GM18873 (cell line): ENCODE results near the gene ASIC3.
"Not testable (repeated sequence)": the region's sequence is repeated elsewhere in the genome, so short reads cannot be mapped to it uniquely, and the experiment has no call there.

Experiments used
- ATAC-seq: cut with Tn5 transposase; IDR thresholded peaks from one replicate; pipeline ENCODE4 v1.9.1; 2021; ENCODE audit warnings: mild to moderate bottlenecking, moderate library complexity, moderate number of reproducible peaks; ENCODE audit not compliant: unreplicated experiment, low FRiP score

The ASIC3 gene

GRCh38 chr7:151013733-151014497 lies 34.4 kb upstream of the ASIC3 start:
- no peak for ATAC-seq

- no peak for ATAC-seq
Measured at GRCh38 chr7:151014950-151015349, 33.4 kb upstream of the ASIC3 start.

GRCh38 chr7:151015967-151016366 lies 32.4 kb upstream of the ASIC3 start:
- ATAC-seq = no peak

- ATAC-seq = no peak
Measured at GRCh38 chr7:151016505-151016904, 31.8 kb upstream of the ASIC3 start.

GRCh38 chr7:151016942-151017341 lies 31.4 kb upstream of the ASIC3 start:
- ATAC-seq = no peak

- ATAC-seq = no peak
Measured at GRCh38 chr7:151017370-151017952, 30.9 kb upstream of the ASIC3 start.

- ATAC-seq = no peak
Measured at GRCh38 chr7:151017953-151018420, 30.3 kb upstream of the ASIC3 start.

- ATAC-seq = no peak
Measured at GRCh38 chr7:151018421-151019129, 29.8 kb upstream of the ASIC3 start.

GRCh38 chr7:151019130-151019447 lies 29.2 kb upstream of the ASIC3 start:
- ATAC-seq = no peak

GRCh38 chr7:151020231-151020630 lies 28.1 kb upstream of the ASIC3 start:
- ATAC-seq = no peak

- no peak for ATAC-seq
Measured at GRCh38 chr7:151023232-151023631, 25.1 kb upstream of the ASIC3 start.

- ATAC-seq = no peak
Measured at GRCh38 chr7:151024435-151025056, 23.8 kb upstream of the ASIC3 start, which contains the start of gene ATG9B. Gene ATG9B, minus strand, starts transcription at chr7:151024494. Its CDS starts 71 bp downstream, at chr7:151024423.

GRCh38 chr7:151025924-151026671 lies 22.2 kb upstream of the ASIC3 start:
- no peak for ATAC-seq

GRCh38 chr7:151026771-151027727 lies 21.3 kb upstream of the ASIC3 start:
- not testable (repeated sequence) for ATAC-seq

GRCh38 chr7:151027728-151028130 lies 20.6 kb upstream of the ASIC3 start:
- not testable (repeated sequence) for ATAC-seq

GRCh38 chr7:151028131-151028947 lies 20.0 kb upstream of the ASIC3 start, which contains the start of gene ABCB8:
Gene ABCB8, plus strand, starts transcription at chr7:151028450. Its CDS starts 66 bp downstream, at chr7:151028516.
- ATAC-seq = peak; percentile 97

GRCh38 chr7:151028948-151029501 lies 19.3 kb upstream of the ASIC3 start:
- no peak for ATAC-seq

- no peak for ATAC-seq
Measured at GRCh38 chr7:151031011-151031410, 17.3 kb upstream of the ASIC3 start.
